ENCODE measurements around the gene AQP2.

GRCh38 chr12:49984476-49985359 is 34.2 kb downstream of the AQP2 start:
- TF ChIP-seq CTCF (IDR thresholded peaks at IDR 0.05) (no peak), ZFX (IDR thresholded peaks at IDR 0.05; ENCODE audit: borderline replicate concordance) (no peak)
